ENCODE data around the gene LNPEP. TPM values are rescaled to one million over a fixed set of nuclear protein-coding genes. Genes with fewer than 3 reads are reported as not detected.

LNPEP gene
- total and polyA plus RNA-seq, 10 of the 15 experiments (the other 5 are each of a cell fraction or from before 2014, with no cell fraction given): 5.6 to 54.9 (median 25.0) TPM

GRCh38 chr5:96975656-96976055 lies 39.8 kb downstream of the LNPEP start:
- ChIA-PET SMC1A (ENCODE audit: uncharacterized antibody, unreplicated experiment) (interaction anchor here (0.7 to 4.6 kb wide), 9 partner anchors 9 to 114 kb away, joined by 3 to 22 read pairs (median 4); no protein-coding TSS in a partner anchor), RAD21 (ENCODE audit: unreplicated experiment) (interaction anchor here (1.0 to 2.2 kb wide), 5 partner anchors 14 to 107 kb away, joined by 3 to 9 read pairs (median 4); no protein-coding TSS in a partner anchor), CTCF (interaction anchor here (1.2 to 5.2 kb wide), 3 partner anchors 11 to 107 kb away, joined by 3 to 23 read pairs (median 7); no protein-coding TSS in a partner anchor), POLR2A (no interaction called here)
- no peak overlapping the region for H3K4me2 ChIP-seq (ENCODE audit: control insufficient read depth, insufficient read depth)
- no peak for FAIRE-seq
- H3K9me3 ChIP-seq (replicated peaks; ENCODE audit: control insufficient read depth, insufficient read depth, low read length): no peaks in the 10 kb centered on the region; the same call in 2 of the 3 replicates
- TF ChIP-seq TCF3 (IDR thresholded peaks at IDR 0.05; ENCODE audit: borderline replicate concordance, insufficient read depth, low read depth, low read length) (no peak), POU2F2 (IDR thresholded peaks at IDR 0.05; ENCODE audit: borderline replicate concordance, low read depth, low read length) (no peak), MXI1 (IDR thresholded peaks at IDR 0.05; ENCODE audit: low read depth, low read length) (no peak), BMI1 (IDR thresholded peaks at IDR 0.05; ENCODE audit: borderline replicate concordance) (no peak), SREBF1 (IDR thresholded peaks at IDR 0.05; ENCODE audit: low read length) (no peak), HDAC2 (IDR thresholded peaks at IDR 0.05) (no peak), IRF5 (IDR thresholded peaks at IDR 0.05; ENCODE audit: borderline replicate concordance) (no peak), YBX1 (IDR thresholded peaks at IDR 0.05) (no peak), EZH2 (IDR thresholded peaks at IDR 0.05; ENCODE audit: borderline replicate concordance, control insufficient read depth, low read depth, low read length) (no peak), RELA (IDR thresholded peaks at IDR 0.05; ENCODE audit: borderline replicate concordance, partially characterized antibody) (no peak), RAD51 (IDR thresholded peaks at IDR 0.05) (no peak), CBX3 (IDR thresholded peaks at IDR 0.05; ENCODE audit: borderline replicate concordance, low read depth) (no peak), E2F4 (IDR thresholded peaks at IDR 0.05; ENCODE audit: low read depth, low read length) (no peak), ZNF24 (IDR thresholded peaks at IDR 0.05) (no peak), CBFB (IDR thresholded peaks at IDR 0.05; ENCODE audit: low read depth) (no peak), MTA3 (IDR thresholded peaks at IDR 0.05; ENCODE audit: borderline replicate concordance, low read length) (no peak), POLR2AphosphoS5 (IDR thresholded peaks at IDR 0.05; ENCODE audit: low read length) (no peak), CHD4 (IDR thresholded peaks at IDR 0.05) (no peak)
- TF ChIP-seq, protein P1, sequence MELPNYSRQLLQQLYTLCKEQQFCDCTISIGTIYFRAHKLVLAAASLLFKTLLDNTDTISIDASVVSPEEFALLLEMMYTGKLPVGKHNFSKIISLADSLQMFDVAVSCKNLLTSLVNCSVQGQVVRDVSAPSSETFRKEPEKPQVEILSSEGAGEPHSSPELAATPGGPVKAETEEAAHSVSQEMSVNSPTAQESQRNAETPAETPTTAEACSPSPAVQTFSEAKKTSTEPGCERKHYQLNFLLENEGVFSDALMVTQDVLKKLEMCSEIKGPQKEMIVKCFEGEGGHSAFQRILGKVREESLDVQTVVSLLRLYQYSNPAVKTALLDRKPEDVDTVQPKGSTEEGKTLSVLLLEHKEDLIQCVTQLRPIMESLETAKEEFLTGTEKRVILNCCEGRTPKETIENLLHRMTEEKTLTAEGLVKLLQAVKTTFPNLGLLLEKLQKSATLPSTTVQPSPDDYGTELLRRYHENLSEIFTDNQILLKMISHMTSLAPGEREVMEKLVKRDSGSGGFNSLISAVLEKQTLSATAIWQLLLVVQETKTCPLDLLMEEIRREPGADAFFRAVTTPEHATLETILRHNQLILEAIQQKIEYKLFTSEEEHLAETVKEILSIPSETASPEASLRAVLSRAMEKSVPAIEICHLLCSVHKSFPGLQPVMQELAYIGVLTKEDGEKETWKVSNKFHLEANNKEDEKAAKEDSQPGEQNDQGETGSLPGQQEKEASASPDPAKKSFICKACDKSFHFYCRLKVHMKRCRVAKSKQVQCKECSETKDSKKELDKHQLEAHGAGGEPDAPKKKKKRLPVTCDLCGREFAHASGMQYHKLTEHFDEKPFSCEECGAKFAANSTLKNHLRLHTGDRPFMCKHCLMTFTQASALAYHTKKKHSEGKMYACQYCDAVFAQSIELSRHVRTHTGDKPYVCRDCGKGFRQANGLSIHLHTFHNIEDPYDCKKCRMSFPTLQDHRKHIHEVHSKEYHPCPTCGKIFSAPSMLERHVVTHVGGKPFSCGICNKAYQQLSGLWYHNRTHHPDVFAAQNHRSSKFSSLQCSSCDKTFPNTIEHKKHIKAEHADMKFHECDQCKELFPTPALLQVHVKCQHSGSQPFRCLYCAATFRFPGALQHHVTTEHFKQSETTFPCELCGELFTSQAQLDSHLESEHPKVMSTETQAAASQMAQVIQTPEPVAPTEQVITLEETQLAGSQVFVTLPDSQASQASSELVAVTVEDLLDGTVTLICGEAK (IDR thresholded peaks at IDR 0.05; ENCODE audit: borderline replicate concordance): no peak
- H3K79me2 ChIP-seq (ENCODE audit: control insufficient read depth, insufficient read depth, low read length): peaks cover 89% of the 10 kb centered on the region
- peaks cover 10% of the 10 kb centered on the region for H3K4me1 ChIP-seq (ENCODE audit: control insufficient read depth, insufficient read depth, low read length)
- no TSS peak for BruUV-seq (replicated peaks)
- DNase-seq (ENCODE audit: low read depth, low spot score): no peak
- no peak overlapping the region for H3K4me3 ChIP-seq
- H3K36me3 ChIP-seq (ENCODE audit: control insufficient read depth in 2 of 2, insufficient read depth in 2 of 2, low read length in 1 of 2): peaks cover 2 to 15% of the 10 kb centered on the region in 2 experiments
- no peaks in the 10 kb centered on the region; the same call in 1 of the 2 replicates for H4K20me1 ChIP-seq (ENCODE audit: control insufficient read depth, insufficient read depth)
- no peak overlapping the region for H3K27ac ChIP-seq (ENCODE audit: control insufficient read depth, insufficient read depth)
- no peak for ATAC-seq
- H3K9ac ChIP-seq (ENCODE audit: control insufficient read depth, insufficient read depth, low read length): no peak overlapping the region
- H3K27me3 ChIP-seq (replicated peaks in 1 of 2; ENCODE audit: control insufficient read depth in 2 of 2, insufficient read depth in 2 of 2, low read length in 1 of 2): no peaks in the 10 kb centered on the region
- intact Hi-C loops (cut with micrococcal nuclease; ENCODE audit: unreplicated experiment): no loop called here
- H2AFZ ChIP-seq (ENCODE audit: control insufficient read depth, low read depth, low read length): no peak overlapping the region
- in situ Hi-C loops (cut with MboI): no loop called here

Data from GM12878 (cell line).